HepG2 (cell line): ENCODE data around the gene MST1. TPM values are rescaled to one million over a fixed set of nuclear protein-coding genes. Genes with fewer than 3 reads are reported as not detected.
A peak's percentile ranks its signal among the peaks of the same experiment; 100 is the strongest.

Source experiments
- ARNT2 ChIP-seq: sonication (generic); formaldehyde crosslinking; IDR thresholded peaks from 2 replicates; pipeline ENCODE4 v1.8.0; 2022; ENCODE audit warnings: mild to moderate bottlenecking, low read depth, missing genetic modification reagents, moderate library complexity
- ATAD3A ChIP-seq: sonication (generic); formaldehyde crosslinking; IDR thresholded peaks from 2 replicates; pipeline ENCODE4 v1.4.0; 2020; ENCODE audit warnings: missing genetic modification reagents
- BORCS8-MEF2B ChIP-seq: sonication (generic); formaldehyde crosslinking; IDR thresholded peaks from 2 replicates; pipeline ENCODE4 v1.8.0; 2022; ENCODE audit warnings: mild to moderate bottlenecking, missing genetic modification reagents
- ELF1 ChIP-seq: sonication (generic); formaldehyde crosslinking; IDR thresholded peaks from 2 replicates; pipeline ENCODE4 v1.4.0; 2020; ENCODE audit warnings: missing genetic modification reagents
- ERF ChIP-seq: IDR thresholded peaks from 2 replicates; pipeline ENCODE4 v1.6.1; 2018; ENCODE audit warnings: missing biosample characterization, missing genetic modification reagents
- ETV5 ChIP-seq: IDR thresholded peaks from 2 replicates; pipeline ENCODE4 v1.6.1; 2018; ENCODE audit warnings: missing biosample characterization, missing genetic modification reagents, inconsistent platforms, borderline replicate concordance
- GATAD1 ChIP-seq: IDR thresholded peaks from 2 replicates; pipeline ENCODE4 v1.6.1; 2016; ENCODE audit warnings: missing genetic modification reagents, missing compliant biosample characterization
- IRF9 ChIP-seq: sonication (generic); formaldehyde crosslinking; IDR thresholded peaks from 2 replicates; pipeline ENCODE4 v1.8.0; 2022; ENCODE audit warnings: missing genetic modification reagents, mild to moderate bottlenecking, borderline replicate concordance
- MAF1 ChIP-seq: sonication (generic); formaldehyde crosslinking; IDR thresholded peaks from 2 replicates; pipeline ENCODE4 v1.5.0; 2020; ENCODE audit warnings: missing genetic modification reagents, borderline replicate concordance
- MED1 ChIP-seq: sonication (generic); formaldehyde crosslinking; IDR thresholded peaks from 2 replicates; pipeline ENCODE4 v1.4.0; 2020; ENCODE audit warnings: missing genetic modification reagents
- MXD4 ChIP-seq: IDR thresholded peaks from 2 replicates; pipeline ENCODE4 v1.6.1; 2016; ENCODE audit warnings: mild to moderate bottlenecking, missing biosample characterization, missing genetic modification reagents
- MYC ChIP-seq: sonication (generic); formaldehyde crosslinking; IDR thresholded peaks from 2 replicates; pipeline ENCODE4 v1.9.0; 2021; ENCODE audit warnings: missing genetic modification reagents, borderline replicate concordance
- PCBP2 ChIP-seq: fragments of 200-400 bp; formaldehyde crosslinking; optimal IDR thresholded peaks from 2 replicates; pipeline ENCODE3; 2018; ENCODE audit warnings: low read length, low read depth; ENCODE audit not compliant: poor library complexity, severe bottlenecking
- POLR2AphosphoS5 ChIP-seq: IDR thresholded peaks from 2 replicates; pipeline ENCODE4 v1.6.1; 2012; ENCODE audit warnings: low read depth, low read length
- RELA ChIP-seq: sonication (generic); formaldehyde crosslinking; IDR thresholded peaks from 2 replicates; pipeline ENCODE4 v1.4.0; 2020; ENCODE audit warnings: missing genetic modification reagents
- SUZ12 ChIP-seq: fragments of 150-350 bp; IDR thresholded peaks from 2 replicates; pipeline ENCODE4 v1.6.1; 2014; ENCODE audit warnings: low read depth, low read length
- ZNF101 ChIP-seq: sonication (generic); formaldehyde crosslinking; IDR thresholded peaks from 2 replicates; pipeline ENCODE4 v1.4.0; 2020; ENCODE audit warnings: mild to moderate bottlenecking, low read depth, missing genetic modification reagents, borderline replicate concordance
- ZNF17 ChIP-seq: sonication (generic); formaldehyde crosslinking; IDR thresholded peaks from 2 replicates; pipeline ENCODE4 v1.5.0; 2020; ENCODE audit warnings: mild to moderate bottlenecking, missing genetic modification reagents
- ZNF282 ChIP-seq: fragments of 450-650 bp; IDR thresholded peaks from 2 replicates; pipeline ENCODE4 v1.6.1; 2018; ENCODE audit not compliant: partially characterized antibody
- ZNF354B ChIP-seq: sonication (generic); formaldehyde crosslinking; IDR thresholded peaks from 2 replicates; pipeline ENCODE4 v1.8.0; 2022; ENCODE audit warnings: mild to moderate bottlenecking, missing genetic modification reagents
- ZNF552 ChIP-seq: sonication (generic); formaldehyde crosslinking; IDR thresholded peaks from 2 replicates; pipeline ENCODE4 v1.9.0; 2022; ENCODE audit warnings: missing genetic modification reagents, mild to moderate bottlenecking, borderline replicate concordance
- ZNF780A ChIP-seq: sonication (generic); formaldehyde crosslinking; IDR thresholded peaks from 2 replicates; pipeline ENCODE4 v1.8.0; 2022; ENCODE audit warnings: mild to moderate bottlenecking, missing genetic modification reagents, moderate library complexity
- ZNF83 ChIP-seq: sonication (generic); formaldehyde crosslinking; IDR thresholded peaks from 2 replicates; pipeline ENCODE4 v1.4.0; 2020; ENCODE audit warnings: missing genetic modification reagents, mild to moderate bottlenecking, borderline replicate concordance
- ZNF891 ChIP-seq: sonication (generic); formaldehyde crosslinking; IDR thresholded peaks from 2 replicates; pipeline ENCODE4 v1.5.0; 2020; ENCODE audit warnings: mild to moderate bottlenecking, missing genetic modification reagents
- polyA plus RNA-seq, 8 experiments: library from polyadenylated mRNA; depleted of rRNA in 3 of 8; stranded (reverse) in 7 of 8; unstranded in 1 of 8; fragments of >200 nt; fragmentation: Illumina TruSeq in 4 of 8; extraction: Trizol in 4 of 8; gene quantifications; 2 replicates each; pipeline versions ENCODE4 v1.2.1 to v1.2.3, GENCODE V29; 2011 to 2016; ENCODE audit warnings: low read depth in 4 of 8, missing spikeins in 1 of 8, mixed read lengths in 1 of 8; ENCODE audit not compliant: insufficient read depth in 1 of 8
- total RNA-seq, 5 experiments: library from RNA; depleted of rRNA; stranded (reverse); fragments of >200 nt; fragmentation: Illumina TruSeq; extraction: Trizol; gene quantifications; 2 replicates each; pipeline ENCODE4 v1.2.3, GENCODE V29; 2016; ENCODE audit warnings: low read depth in 1 of 5
- TF ChIP-seq, protein P1 (sequence below): sonication (generic); formaldehyde crosslinking; IDR thresholded peaks from 2 replicates; pipeline ENCODE4 v1.5.0; 2020; ENCODE audit warnings: missing genetic modification reagents, mild to moderate bottlenecking, borderline replicate concordance
- TF ChIP-seq, protein P2 (sequence below): sonication (generic); formaldehyde crosslinking; IDR thresholded peaks from 2 replicates; pipeline ENCODE4 v1.4.0; 2020; ENCODE audit warnings: missing genetic modification reagents

Gene MST1
- total and polyA plus RNA-seq, 2 of the 13 experiments (the other 11 are each of a cell fraction or from before 2014, with no cell fraction given): 189 to 452 TPM

DNA sequence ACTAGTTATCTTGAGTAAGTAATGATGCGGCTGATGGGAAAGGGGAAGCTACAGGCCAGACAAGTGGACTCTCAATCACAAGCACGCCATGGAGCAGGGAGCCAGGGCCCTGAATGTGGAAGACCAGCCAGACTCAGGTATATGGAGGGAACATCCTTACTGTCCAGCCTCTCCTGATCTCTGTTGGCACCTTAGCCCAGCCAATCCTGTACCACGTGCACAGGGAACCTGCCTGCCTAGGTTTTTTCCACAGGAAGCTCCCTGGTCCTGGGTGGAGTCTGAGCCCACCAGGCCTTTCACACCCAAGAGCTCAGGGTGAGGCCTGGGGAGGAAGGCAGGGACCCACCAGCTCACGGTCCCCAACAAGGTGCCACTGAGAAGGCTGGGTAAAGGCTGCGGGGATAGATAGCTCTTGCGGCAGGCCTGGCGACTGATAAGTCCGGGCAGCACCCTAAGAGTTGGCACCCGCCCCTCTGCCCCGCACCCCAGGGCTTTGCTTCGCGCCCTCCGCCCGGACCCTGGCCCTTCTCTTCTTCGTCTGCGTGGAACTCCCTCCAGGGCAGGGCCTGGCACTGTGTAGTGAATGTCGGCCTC lies 16.1 kb downstream of the MST1 start (continued):
- TF ChIP-seq RELA: no peak
- TF ChIP-seq ZNF83: no peak
- 0 out of 2 replicates have a peak, but pooled peaks have one; percentile 25 for TF ChIP-seq ELF1 (CRISPR knock-in tag)
- TF ChIP-seq BORCS8-MEF2B (CRISPR knock-in tag): peak; percentile 61; the same call in 1 of the 2 replicates
- TF ChIP-seq ERF (CRISPR knock-in tag): 0 out of 2 replicates have a peak, but pooled peaks have one; percentile 19
- no peak for TF ChIP-seq MED1 (CRISPR knock-in tag)
- TF ChIP-seq MYC (CRISPR knock-in tag): peak; percentile 78
- peak; percentile 20; the same call in 1 of the 2 replicates for TF ChIP-seq MXD4 (CRISPR knock-in tag)
- TF ChIP-seq, protein P1, sequence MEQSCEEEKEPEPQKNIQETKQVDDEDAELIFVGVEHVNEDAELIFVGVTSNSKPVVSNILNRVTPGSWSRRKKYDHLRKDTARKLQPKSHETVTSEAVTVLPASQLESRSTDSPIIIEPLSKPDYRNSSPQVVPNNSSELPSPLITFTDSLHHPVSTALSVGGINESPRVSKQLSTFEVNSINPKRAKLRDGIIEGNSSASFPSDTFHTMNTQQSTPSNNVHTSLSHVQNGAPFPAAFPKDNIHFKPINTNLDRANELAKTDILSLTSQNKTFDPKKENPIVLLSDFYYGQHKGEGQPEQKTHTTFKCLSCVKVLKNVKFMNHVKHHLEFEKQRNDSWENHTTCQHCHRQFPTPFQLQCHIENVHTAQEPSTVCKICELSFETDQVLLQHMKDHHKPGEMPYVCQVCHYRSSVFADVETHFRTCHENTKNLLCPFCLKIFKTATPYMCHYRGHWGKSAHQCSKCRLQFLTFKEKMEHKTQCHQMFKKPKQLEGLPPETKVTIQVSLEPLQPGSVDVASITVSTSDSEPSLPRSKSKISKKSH (CRISPR knock-in tag): no peak; the same call in 1 of the 2 replicates
- TF ChIP-seq SUZ12: no peak
- TF ChIP-seq, protein P2, sequence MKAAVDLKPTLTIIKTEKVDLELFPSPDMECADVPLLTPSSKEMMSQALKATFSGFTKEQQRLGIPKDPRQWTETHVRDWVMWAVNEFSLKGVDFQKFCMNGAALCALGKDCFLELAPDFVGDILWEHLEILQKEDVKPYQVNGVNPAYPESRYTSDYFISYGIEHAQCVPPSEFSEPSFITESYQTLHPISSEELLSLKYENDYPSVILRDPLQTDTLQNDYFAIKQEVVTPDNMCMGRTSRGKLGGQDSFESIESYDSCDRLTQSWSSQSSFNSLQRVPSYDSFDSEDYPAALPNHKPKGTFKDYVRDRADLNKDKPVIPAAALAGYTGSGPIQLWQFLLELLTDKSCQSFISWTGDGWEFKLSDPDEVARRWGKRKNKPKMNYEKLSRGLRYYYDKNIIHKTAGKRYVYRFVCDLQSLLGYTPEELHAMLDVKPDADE (CRISPR knock-in tag): no peak
- TF ChIP-seq ARNT2: no peak; the same call in 1 of the 2 replicates
- TF ChIP-seq ZNF17 (CRISPR knock-in tag): no peak
- TF ChIP-seq IRF9: 0 out of 2 replicates have a peak, but pooled peaks have one; percentile 72
- TF ChIP-seq ETV5 (CRISPR knock-in tag): peak; percentile 35; the same call in 1 of the 2 replicates
- no peak for TF ChIP-seq ZNF354B (CRISPR knock-in tag)
- TF ChIP-seq ATAD3A (CRISPR knock-in tag): no peak
- no peak for TF ChIP-seq PCBP2
- no peak for TF ChIP-seq MAF1 (CRISPR knock-in tag)
- TF ChIP-seq ZNF552: peak; percentile 74; the same call in 1 of the 2 replicates
- TF ChIP-seq GATAD1 (CRISPR knock-in tag): no peak
- peak; percentile 96 for TF ChIP-seq ZNF891 (CRISPR knock-in tag)
- TF ChIP-seq POLR2AphosphoS5: peak; percentile 10; the same call in 1 of the 2 replicates
- TF ChIP-seq ZNF780A (CRISPR knock-in tag): no peak; the same call in 1 of the 2 replicates
- no peak for TF ChIP-seq ZNF282
- no peak for TF ChIP-seq ZNF101
